Brain microvascular endothelial cell (primary cell): ENCODE results near the gene MICAL2.

Source experiments
- DNase-seq: peaks from one replicate; pipeline ENCODE4 v3.0.0-alpha.2; 2020
- H3K27ac ChIP-seq: fragments of 250-450 bp; sonication (Bioruptor Pico); 2 replicates; pipeline ENCODE4 v1.5.1; 2020; ENCODE audit warnings: mild to moderate bottlenecking, moderate library complexity
- H3K27me3 ChIP-seq: fragments of 250-450 bp; sonication (Bioruptor Pico); replicated peaks from 2 replicates; pipeline ENCODE4 v1.5.1; 2020; ENCODE audit warnings: mild to moderate bottlenecking
- H3K36me3 ChIP-seq: fragments of 250-450 bp; sonication (Bioruptor Pico); replicated peaks from 2 replicates; pipeline ENCODE4 v1.5.1; 2020; ENCODE audit warnings: mild to moderate bottlenecking
- H3K4me3 ChIP-seq: 2 replicates; pipeline ENCODE4 v1.5.1; 2011; ENCODE audit warnings: low read depth, mild to moderate bottlenecking, control low read depth, low read length, moderate library complexity
- in situ Hi-C: cut with HindIII; loops from 2 replicates; pipeline ENCODE4 v1.10.0; 2017; ENCODE audit warnings: low sequenced_read_pairs, low pct_ligation_motif_present
- TF ChIP-seq, protein P1 (sequence below): IDR thresholded peaks from 2 replicates; pipeline ENCODE4 v1.5.1; 2011; ENCODE audit warnings: low read depth, mild to moderate bottlenecking, moderate library complexity, low read length, control low read depth, inconsistent platforms; ENCODE audit errors: missing control alignments

Gene MICAL2

DNA sequence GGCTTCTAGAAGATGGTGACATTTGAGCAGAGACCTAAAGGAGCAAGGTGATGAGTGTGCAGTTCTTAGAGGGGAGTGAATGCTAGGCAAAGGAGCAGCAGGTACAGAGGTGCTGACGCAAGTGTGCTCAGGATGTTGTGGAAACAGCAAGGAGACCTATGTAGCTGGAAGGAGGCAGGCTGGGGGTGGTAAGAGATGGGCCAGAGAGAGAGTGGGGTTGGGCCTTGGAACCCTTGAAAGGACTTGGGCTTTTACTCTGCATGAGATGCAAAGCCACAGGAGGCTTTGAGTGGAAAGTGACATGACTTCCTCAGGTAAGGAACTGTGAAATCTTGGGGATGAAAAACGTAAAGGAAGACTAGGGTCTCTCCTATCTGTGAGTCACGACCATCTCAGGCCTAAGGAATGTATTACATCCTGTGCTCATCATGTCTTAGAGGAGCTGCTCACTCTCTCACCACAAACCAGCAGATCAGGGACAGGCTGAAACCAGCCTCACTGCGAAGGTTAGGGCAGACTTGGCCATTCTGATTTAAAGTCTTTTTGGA lies 65.4 kb downstream of the MICAL2 start:
- in situ Hi-C loops, result no loop called here
- peaks cover 45% of the 10 kb centered on the region for H3K36me3 ChIP-seq
- TF ChIP-seq, protein P1, sequence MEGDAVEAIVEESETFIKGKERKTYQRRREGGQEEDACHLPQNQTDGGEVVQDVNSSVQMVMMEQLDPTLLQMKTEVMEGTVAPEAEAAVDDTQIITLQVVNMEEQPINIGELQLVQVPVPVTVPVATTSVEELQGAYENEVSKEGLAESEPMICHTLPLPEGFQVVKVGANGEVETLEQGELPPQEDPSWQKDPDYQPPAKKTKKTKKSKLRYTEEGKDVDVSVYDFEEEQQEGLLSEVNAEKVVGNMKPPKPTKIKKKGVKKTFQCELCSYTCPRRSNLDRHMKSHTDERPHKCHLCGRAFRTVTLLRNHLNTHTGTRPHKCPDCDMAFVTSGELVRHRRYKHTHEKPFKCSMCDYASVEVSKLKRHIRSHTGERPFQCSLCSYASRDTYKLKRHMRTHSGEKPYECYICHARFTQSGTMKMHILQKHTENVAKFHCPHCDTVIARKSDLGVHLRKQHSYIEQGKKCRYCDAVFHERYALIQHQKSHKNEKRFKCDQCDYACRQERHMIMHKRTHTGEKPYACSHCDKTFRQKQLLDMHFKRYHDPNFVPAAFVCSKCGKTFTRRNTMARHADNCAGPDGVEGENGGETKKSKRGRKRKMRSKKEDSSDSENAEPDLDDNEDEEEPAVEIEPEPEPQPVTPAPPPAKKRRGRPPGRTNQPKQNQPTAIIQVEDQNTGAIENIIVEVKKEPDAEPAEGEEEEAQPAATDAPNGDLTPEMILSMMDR, result no peak
- H3K27me3 ChIP-seq, result no peaks in the 10 kb centered on the region
- H3K27ac ChIP-seq, result peak overlapping the region; percentile 99
- peak; percentile 93 for DNase-seq
- H3K4me3 ChIP-seq, result no peak overlapping the region

DNA sequence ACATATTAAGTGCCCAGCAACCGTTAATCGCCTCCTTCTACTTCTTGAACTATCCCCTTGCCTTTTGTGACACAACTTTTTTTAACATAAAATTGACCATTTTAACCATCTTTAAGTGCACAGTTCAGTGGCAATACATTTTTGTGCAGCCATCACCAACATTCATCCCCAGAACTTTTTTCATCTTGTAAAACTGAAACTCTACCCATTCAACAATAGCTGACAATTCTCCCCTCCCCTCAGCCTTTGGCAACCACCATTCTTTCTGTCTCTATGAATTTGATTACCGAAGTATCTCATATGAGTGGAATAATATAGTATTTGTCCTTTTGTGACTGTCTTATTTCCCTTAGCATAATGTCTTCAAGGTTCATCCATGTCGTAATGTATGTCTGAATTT lies 66.0 kb downstream of the MICAL2 start:
- DNase-seq, result no peak
- Histone ChIP-seq H3K27me3 (no peaks in the 10 kb centered on the region), H3K27ac (peak overlapping the region; percentile 99), H3K4me3 (no peak overlapping the region), H3K36me3 (peaks cover 44% of the 10 kb centered on the region)
- TF ChIP-seq, protein P1, result no peak
- in situ Hi-C loops, result no loop called here

DNA sequence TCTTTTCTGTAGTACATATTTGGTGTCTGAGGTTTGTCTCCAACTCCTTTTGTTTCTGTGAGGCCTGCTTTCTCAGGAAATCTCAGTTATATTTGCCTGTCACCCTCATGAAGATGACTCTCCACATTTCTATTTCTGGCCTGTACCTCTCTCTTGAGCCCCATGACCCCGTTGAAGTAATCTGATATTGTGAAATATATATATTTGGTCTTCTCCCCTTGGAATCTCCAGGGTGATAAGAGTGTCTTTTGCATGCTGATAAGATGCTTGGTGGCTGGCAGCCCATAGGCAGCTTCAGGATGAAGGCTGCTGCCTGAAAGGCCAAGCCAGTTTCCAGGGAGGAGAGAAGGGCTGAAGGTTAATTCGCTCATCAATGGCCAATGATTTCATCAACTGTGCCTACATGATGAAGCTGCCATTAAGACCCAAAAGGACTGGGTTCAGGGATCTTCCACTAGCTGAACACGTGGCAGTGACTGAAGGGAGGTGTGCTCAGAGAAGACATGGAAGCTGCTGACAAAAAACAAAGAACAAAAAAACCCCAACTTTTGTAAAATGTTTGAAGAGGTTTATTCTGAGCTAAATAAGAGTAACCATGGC lies 67.4 kb downstream of the MICAL2 start:
- no peaks in the 10 kb centered on the region for H3K27me3 ChIP-seq
- TF ChIP-seq, protein P1, result no peak
- H3K36me3 ChIP-seq, result peaks cover 36% of the 10 kb centered on the region
- in situ Hi-C loops, result no loop called here
- DNase-seq, result peak; percentile 62
- H3K4me3 ChIP-seq, result no peak overlapping the region
- H3K27ac ChIP-seq, result peak overlapping the region; percentile 99

DNA sequence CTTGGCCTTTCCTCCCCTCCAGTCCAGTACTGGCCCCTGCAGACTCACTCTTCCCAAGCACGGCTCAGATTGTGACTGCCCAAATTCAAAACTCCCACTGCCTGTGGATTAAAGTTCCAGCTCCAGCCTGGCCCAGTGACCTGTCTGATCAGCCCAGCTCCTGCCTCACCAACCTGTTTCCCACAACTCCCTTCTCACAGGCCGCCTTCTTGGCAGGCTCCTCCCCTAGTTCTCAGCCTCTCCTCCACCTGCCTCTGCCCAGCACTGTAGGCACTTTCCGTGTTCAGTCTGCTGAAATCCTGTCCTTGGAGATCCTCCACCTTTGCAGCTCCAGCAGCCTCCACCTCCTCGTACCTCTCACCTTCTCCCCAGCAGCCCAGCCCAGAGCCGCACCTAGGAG lies 68.6 kb downstream of the MICAL2 start:
- Histone ChIP-seq H3K27ac (peak overlapping the region; percentile 99), H3K4me3 (no peak overlapping the region)

DNA sequence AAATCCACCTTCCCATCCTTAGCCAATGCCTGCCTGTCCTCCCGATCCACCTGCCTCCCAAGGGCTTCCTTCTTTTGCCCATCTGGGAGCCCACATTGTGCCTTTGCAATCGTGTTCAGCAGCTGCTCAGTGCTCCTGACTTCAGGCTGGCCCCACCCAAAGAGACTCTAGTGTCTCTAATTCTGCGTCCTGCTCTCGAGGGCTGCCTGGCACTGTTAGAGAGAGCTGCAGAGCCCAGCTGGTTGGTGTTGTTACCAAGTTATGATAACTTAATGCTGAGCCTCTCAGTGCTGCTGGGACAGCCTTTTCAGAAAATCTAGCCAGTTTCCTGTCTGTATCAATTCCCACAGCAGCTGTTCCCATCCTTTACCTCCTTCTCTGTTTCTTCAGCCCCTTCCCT lies 69.1 kb downstream of the MICAL2 start:
- H3K27ac ChIP-seq, result peak overlapping the region; percentile 99
- H3K36me3 ChIP-seq, result peaks cover 45% of the 10 kb centered on the region
- TF ChIP-seq, protein P1, result no peak
- no peak overlapping the region for H3K4me3 ChIP-seq
- in situ Hi-C loops, result no loop called here
- no peak for DNase-seq
- H3K27me3 ChIP-seq, result no peaks in the 10 kb centered on the region

More for the DNA sequence above, 68.6 kb downstream of the MICAL2 start:
- TF ChIP-seq, protein P1, result no peak
- in situ Hi-C loops, result no loop called here
- H3K36me3 ChIP-seq, result peaks cover 40% of the 10 kb centered on the region
- no peak for DNase-seq
- H3K27me3 ChIP-seq, result no peaks in the 10 kb centered on the region
